ENCODE results near the gene CES2. TPM values are rescaled to one million over a fixed set of nuclear protein-coding genes. Genes with fewer than 3 reads are reported as not detected.
A peak's percentile ranks its signal among the peaks of the same experiment; 100 is the strongest.

The CES2 gene
- total RNA-seq, 1 donor from 2014 or later = 78.2 TPM

DNA sequence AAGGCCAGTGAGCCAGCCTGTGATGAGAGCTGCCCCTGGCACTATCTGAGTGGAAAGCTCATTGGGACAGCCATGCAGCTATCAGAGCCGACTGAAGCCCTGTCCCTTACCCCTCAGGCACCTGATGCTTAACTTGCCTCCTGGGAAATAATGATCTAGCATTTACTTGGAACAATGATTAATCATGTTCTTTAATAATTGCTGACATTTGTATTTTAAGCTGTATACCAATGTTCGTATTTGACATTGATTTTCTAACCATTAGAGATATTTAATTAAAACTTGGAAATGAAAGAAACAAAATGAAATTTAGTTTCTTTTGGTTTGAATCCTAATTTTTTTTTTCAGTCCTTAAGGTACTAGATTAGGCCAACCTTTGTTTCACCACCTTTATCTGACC, 44.5 kb upstream of the CES2 start:
- TF ChIP-seq, protein P1, sequence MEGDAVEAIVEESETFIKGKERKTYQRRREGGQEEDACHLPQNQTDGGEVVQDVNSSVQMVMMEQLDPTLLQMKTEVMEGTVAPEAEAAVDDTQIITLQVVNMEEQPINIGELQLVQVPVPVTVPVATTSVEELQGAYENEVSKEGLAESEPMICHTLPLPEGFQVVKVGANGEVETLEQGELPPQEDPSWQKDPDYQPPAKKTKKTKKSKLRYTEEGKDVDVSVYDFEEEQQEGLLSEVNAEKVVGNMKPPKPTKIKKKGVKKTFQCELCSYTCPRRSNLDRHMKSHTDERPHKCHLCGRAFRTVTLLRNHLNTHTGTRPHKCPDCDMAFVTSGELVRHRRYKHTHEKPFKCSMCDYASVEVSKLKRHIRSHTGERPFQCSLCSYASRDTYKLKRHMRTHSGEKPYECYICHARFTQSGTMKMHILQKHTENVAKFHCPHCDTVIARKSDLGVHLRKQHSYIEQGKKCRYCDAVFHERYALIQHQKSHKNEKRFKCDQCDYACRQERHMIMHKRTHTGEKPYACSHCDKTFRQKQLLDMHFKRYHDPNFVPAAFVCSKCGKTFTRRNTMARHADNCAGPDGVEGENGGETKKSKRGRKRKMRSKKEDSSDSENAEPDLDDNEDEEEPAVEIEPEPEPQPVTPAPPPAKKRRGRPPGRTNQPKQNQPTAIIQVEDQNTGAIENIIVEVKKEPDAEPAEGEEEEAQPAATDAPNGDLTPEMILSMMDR (IDR thresholded peaks at IDR 0.05; ENCODE audit: insufficient read depth, low read length, severe bottlenecking) = no peak
- Histone ChIP-seq H3K36me3 (ENCODE audit: control insufficient read depth, insufficient read depth, low read length) (peaks cover under 1% of the 10 kb centered on the region), H3K4me3 (ENCODE audit: low read depth, low read length) (no peak overlapping the region), H3K27me3 (ENCODE audit: control insufficient read depth, insufficient read depth, low read length) (no peaks in the 10 kb centered on the region)
- DNase-seq (ENCODE audit: low read depth) = no peak
- FAIRE-seq = no peak

DNA sequence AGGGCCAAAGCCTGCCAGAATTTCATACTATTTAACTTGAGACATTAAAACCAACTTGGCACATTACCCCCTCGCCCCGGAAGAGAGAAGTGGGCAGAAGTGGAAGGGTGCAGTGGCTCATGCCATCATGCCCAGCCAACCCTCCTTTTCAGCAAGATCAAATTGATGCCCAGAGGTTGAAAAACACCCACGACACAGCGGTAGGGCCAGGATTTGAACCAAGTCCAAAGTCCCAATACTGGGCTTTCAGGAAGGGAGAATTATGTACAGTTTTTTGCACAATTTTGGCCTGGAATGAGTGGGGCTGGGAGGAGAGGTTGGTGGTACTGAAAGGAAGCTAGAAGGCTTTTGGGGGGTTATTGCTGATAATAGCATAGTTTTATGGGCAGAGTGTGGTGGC, 44.0 kb upstream of the CES2 start:
- DNase-seq (ENCODE audit: low read depth) = no peak
- H3K4me3 ChIP-seq (ENCODE audit: low read depth, low read length) = no peak overlapping the region
- TF ChIP-seq, protein P1 (IDR thresholded peaks at IDR 0.05; ENCODE audit: insufficient read depth, low read length, severe bottlenecking) = no peak
- no peaks in the 10 kb centered on the region for H3K27me3 ChIP-seq (ENCODE audit: control insufficient read depth, insufficient read depth, low read length)
- FAIRE-seq = no peak
- H3K36me3 ChIP-seq (ENCODE audit: control insufficient read depth, insufficient read depth, low read length) = no peaks in the 10 kb centered on the region

DNA sequence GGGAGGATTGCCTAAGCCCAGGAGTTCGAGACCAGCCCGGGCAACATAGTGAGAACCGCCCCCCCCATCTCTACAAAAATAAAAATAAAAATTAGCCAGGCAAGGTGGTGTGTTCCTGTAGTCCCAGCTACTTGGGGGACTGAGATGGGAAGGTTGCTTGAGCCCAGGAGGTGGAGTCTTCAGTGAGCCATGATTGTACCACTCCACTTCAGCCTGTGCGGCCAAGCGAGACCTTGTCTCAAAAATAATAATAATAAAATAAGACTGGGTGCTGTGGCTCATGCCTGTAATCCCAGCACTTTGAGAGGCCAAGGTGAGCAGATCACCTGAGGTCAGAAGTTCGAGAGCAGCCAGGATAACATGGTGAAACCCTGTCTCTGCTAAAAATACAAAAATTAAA, 43.5 kb upstream of the CES2 start:
- TF ChIP-seq, protein P1 (IDR thresholded peaks at IDR 0.05; ENCODE audit: insufficient read depth, low read length, severe bottlenecking) = no peak
- FAIRE-seq (no peak), DNase-seq (ENCODE audit: low read depth) (no peak)

DNA sequence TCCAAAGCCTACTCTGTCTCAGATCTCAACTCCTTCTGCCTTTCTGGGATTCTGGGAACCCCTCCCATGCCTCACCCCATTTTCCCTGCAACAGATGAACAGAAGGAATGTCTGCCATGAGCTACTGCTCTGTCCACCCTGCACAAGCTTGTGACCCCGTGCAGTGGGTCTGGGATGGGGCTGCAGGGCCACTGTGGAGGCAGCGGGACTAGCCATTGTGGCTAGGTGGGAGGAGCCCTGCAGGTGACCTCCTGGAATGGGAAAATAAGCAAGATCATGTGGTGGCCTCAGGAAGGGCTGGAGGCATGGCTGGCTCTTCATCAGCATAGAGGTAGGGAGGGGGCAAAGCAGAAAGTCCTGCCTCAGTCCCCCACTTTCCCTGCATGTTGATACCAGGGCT, 41.3 kb upstream of the CES2 start:
- Histone ChIP-seq H3K4me3 (ENCODE audit: low read depth, low read length) (no peak overlapping the region), H3K27me3 (ENCODE audit: control insufficient read depth, insufficient read depth, low read length) (no peaks in the 10 kb centered on the region), H3K36me3 (ENCODE audit: control insufficient read depth, insufficient read depth, low read length) (no peaks in the 10 kb centered on the region)
- FAIRE-seq (no peak), DNase-seq (ENCODE audit: low read depth) (no peak)
- TF ChIP-seq, protein P1 (IDR thresholded peaks at IDR 0.05; ENCODE audit: insufficient read depth, low read length, severe bottlenecking) = no peak

More for the DNA sequence above, 43.5 kb upstream of the CES2 start:
- H3K4me3 ChIP-seq (ENCODE audit: low read depth, low read length) = no peak overlapping the region
- no peaks in the 10 kb centered on the region for H3K27me3 ChIP-seq (ENCODE audit: control insufficient read depth, insufficient read depth, low read length)
- no peaks in the 10 kb centered on the region for H3K36me3 ChIP-seq (ENCODE audit: control insufficient read depth, insufficient read depth, low read length)

DNA sequence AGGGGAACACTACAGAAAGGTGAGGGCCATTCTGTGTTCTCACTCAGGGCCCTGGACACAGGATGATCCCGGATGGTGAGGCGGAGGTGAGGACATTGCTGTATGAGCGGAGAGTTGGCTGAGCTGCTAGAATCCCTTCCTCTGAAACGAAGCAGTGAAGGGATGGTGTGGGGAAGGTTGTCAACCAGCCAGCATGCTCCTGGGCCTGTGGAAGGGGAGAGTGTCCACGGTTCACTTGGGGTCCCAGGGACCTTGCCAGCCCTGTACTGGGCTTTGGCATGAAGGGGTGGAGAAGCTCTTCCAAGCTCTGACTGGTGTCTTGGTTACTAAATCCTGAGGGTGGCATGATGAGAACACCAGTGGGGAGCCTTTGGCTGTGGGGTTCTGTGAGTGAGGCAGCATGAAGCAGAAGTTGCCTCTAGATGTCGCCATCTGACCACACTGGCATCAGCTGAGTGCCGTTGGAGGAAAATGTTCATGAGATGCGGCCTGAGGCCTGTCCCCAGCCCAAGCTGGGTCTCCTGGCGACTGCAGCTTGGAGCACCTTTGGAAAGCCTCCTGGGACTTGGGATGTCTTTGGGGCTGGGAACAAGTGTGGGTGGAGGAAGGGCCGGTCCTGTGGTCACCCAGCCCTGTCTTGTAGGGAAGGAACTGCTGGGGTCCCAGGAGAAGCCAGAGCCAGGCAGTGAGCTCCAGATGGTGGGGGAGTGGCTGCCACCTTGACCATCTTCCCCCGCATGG, 40.2 kb upstream of the CES2 start:
- no peaks in the 10 kb centered on the region for H3K27me3 ChIP-seq (ENCODE audit: control insufficient read depth, insufficient read depth, low read length)
- no peaks in the 10 kb centered on the region for H3K36me3 ChIP-seq (ENCODE audit: control insufficient read depth, insufficient read depth, low read length)
- FAIRE-seq = peak; percentile 58
- peak; percentile 62 for DNase-seq (ENCODE audit: low read depth)
- TF ChIP-seq, protein P1 (IDR thresholded peaks at IDR 0.05; ENCODE audit: insufficient read depth, low read length, severe bottlenecking) = peak; percentile 98
- no peak overlapping the region for H3K4me3 ChIP-seq (ENCODE audit: low read depth, low read length)

DNA sequence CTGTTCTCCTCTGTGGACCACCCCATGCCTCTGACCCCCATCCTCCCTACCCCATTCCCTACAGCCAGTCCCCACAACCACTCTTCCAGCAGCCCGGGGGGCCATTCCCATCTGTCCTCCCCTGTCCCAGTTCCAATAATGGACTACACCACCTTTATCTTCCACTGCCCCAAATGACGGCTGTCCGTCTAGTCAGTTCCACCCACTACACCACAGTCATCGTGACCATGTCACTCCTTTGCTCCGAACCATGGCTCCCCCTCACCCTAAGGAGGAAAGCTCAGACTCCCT, 39.7 kb upstream of the CES2 start:
- Histone ChIP-seq H3K36me3 (ENCODE audit: control insufficient read depth, insufficient read depth, low read length) (no peaks in the 10 kb centered on the region), H3K4me3 (ENCODE audit: low read depth, low read length) (no peak overlapping the region), H3K27me3 (ENCODE audit: control insufficient read depth, insufficient read depth, low read length) (no peaks in the 10 kb centered on the region)
- FAIRE-seq (no peak), DNase-seq (ENCODE audit: low read depth) (no peak)
- TF ChIP-seq, protein P1 (IDR thresholded peaks at IDR 0.05; ENCODE audit: insufficient read depth, low read length, severe bottlenecking) = no peak

All from bronchial epithelial cell (primary cell).